Smooth muscle cell (in vitro differentiated cells): ENCODE measurements around the gene NPIPA1. TPM values are rescaled to one million over a fixed set of nuclear protein-coding genes. Genes with fewer than 3 reads are reported as not detected.
"Not testable (repeated sequence)": the region's sequence is repeated elsewhere in the genome, so short reads cannot be mapped to it uniquely, and the experiment has no call there.

Experiments
- DNase-seq: peaks from one replicate; lab custom pipeline; 2025; ENCODE audit not compliant: unreplicated experiment; lab: John Stamatoyannopoulos, UW
- H2AFZ ChIP-seq: fragments of 200-600 bp; sonication (generic); 2 replicates; pipeline ENCODE4 v1.6.0; 2016; ENCODE audit warnings: antibody characterized with exemption, low read depth, mild to moderate bottlenecking
- H3F3A ChIP-seq: fragments of 200-600 bp; sonication (generic); 2 replicates; pipeline ENCODE4 v1.6.0; 2017; ENCODE audit warnings: antibody characterized with exemption, low read depth
- H3K27ac ChIP-seq: fragments of 200-600 bp; sonication (generic); 2 replicates; pipeline ENCODE4 v1.5.1; 2016; ENCODE audit warnings: low read depth, mild to moderate bottlenecking
- H3K27me3 ChIP-seq: fragments of 200-600 bp; sonication (generic); 2 replicates; pipeline ENCODE4 v1.6.1; 2016; ENCODE audit warnings: low read depth, mild to moderate bottlenecking
- H3K36me3 ChIP-seq: fragments of 200-600 bp; sonication (generic); 2 replicates; pipeline ENCODE4 v1.5.1; 2016; ENCODE audit warnings: low read depth
- H3K4me1 ChIP-seq: fragments of 200-600 bp; sonication (generic); 2 replicates; pipeline ENCODE4 v1.5.1; 2016; ENCODE audit warnings: low read depth
- H3K4me2 ChIP-seq: fragments of 200-600 bp; sonication (generic); 2 replicates; pipeline ENCODE4 v1.6.0; 2016; ENCODE audit warnings: mild to moderate bottlenecking
- H3K4me3 ChIP-seq: fragments of 200-600 bp; sonication (generic); 2 replicates; pipeline ENCODE4 v1.5.1; 2016; ENCODE audit warnings: mild to moderate bottlenecking
- H3K79me2 ChIP-seq: fragments of 200-600 bp; sonication (generic); 2 replicates; pipeline ENCODE4 v1.6.0; 2016; ENCODE audit warnings: low read depth, mild to moderate bottlenecking
- H3K9ac ChIP-seq: fragments of 200-600 bp; sonication (generic); 2 replicates; pipeline ENCODE4 v1.6.0; 2016; ENCODE audit warnings: low read depth
- H3K9me3 ChIP-seq: fragments of 200-600 bp; sonication (generic); replicated peaks from 2 replicates; pipeline ENCODE4 v1.5.1; 2016; ENCODE audit warnings: low read depth
- H4K20me1 ChIP-seq: fragments of 200-600 bp; sonication (generic); 2 replicates; pipeline ENCODE4 v1.6.0; 2016; ENCODE audit warnings: low read depth
- WGBS: methylation state at CpG from one replicate; pipeline ENCODE4 v1.1.7; 2016; ENCODE audit warnings: low lambda C conversion rate; 5-methylcytosine and 5-hydroxymethylcytosine counted together
- polyA plus RNA-seq: library from polyadenylated mRNA; unstranded; fragments of >200 nt; fragmentation: Nextera tagmentation; extraction: Ambion mirVana; gene quantifications from 2 replicates; pipeline ENCODE4 v1.2.1, GENCODE V29; 2016
- total RNA-seq: library from RNA; depleted of rRNA; stranded (reverse); fragments of >200 nt; gene quantifications from 2 replicates; pipeline ENCODE4 v1.2.3, GENCODE V29; 2014

NPIPA1 gene
- total and polyA plus RNA-seq, 2 experiments from 2014 or later, result 34.8 to 39.5 TPM

DNA sequence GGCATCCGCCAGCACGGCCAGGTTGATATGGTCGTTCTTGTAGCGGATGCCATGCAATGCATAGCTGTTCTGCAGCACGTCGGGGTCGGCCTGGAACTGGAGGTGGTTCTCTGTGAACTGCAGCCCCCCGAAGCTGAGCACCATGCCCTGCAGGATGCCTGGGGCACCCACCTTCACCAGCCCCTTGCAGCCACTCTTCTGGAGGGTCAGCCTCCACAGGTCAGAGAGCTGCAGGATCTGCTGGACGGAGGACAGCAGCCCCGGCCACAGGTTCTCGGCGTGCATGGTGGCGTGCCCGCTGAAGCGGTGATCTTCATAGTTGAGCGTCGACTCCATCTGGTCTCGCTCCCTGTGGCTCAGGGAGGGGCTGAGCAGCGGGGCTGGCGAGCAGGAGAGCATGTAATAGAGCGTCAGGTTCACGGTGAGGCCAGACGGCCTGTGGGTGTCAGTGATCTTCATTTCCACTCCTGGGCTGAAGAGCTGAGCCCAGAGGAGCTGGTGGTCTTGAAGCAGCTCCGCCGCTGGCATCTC lies 51.5 kb downstream of the NPIPA1 start:
- not testable (repeated sequence) for H3K4me2 ChIP-seq, H3K4me1 ChIP-seq, H3K4me3 ChIP-seq, DNase-seq, H3K9me3 ChIP-seq, H3K27me3 ChIP-seq, H3K27ac ChIP-seq, H2AFZ ChIP-seq, H3K9ac ChIP-seq, H3F3A ChIP-seq
- WGBS, result 96% methylated on average over 25 of the region's 25 CpGs
- H3K79me2 ChIP-seq, result peaks cover 86% of the 10 kb centered on the region
- H3K36me3 ChIP-seq, result peaks cover 16% of the 10 kb centered on the region
- H4K20me1 ChIP-seq, result peaks cover 92% of the 10 kb centered on the region

DNA sequence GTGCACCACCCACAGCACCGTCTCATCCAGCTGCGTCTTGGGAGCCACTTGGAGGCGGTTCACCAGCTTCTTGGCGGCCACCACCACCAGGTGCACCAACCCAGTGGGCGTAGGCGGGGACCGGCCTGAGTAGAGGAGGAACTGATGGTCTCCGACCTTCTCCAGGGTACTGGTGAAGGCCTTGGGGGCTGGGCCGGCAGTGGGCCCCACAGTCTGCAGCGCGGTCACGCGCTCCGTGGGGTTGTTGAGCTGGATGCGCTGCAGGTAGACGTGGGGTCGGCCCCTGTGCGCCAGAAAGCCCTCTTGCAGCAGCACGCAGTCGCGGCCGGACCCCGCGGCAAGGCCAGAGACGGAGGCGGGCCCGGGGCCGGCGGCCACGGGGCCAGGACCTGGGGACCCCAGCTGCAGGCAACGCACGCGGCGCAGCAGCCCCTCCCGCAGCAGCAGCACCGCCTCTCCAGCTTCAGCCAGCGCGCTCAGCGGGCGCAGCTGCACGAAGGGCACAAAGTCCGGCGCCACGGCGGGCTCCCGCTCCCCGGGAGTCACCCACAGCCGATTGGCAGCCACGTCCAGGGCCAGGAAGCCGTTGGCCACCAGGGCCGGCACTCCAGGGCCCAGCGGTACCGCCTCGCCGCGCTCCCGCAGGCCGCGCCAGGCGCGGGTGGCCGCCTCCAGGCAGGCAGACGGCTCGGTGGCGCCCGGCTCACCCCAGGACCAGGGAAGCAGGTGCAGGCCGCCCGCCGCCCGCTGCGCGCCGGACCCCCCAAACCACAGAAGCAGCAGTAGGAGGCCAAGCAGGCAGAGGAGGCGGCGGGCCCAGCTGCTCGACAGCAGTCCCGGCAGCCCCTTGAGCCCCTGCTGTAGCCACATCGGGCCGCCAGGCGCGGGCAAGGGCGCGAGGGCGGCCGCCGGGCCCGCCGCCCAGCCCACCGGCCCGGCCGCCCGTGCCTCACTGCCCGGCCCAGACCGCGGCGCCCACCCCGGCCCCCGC lies 52.3 kb downstream of the NPIPA1 start:
- H3K9ac ChIP-seq, H3K27ac ChIP-seq, H3K4me2 ChIP-seq, H2AFZ ChIP-seq, DNase-seq, H3F3A ChIP-seq, H3K4me3 ChIP-seq, H3K4me1 ChIP-seq, H3K27me3 ChIP-seq, H3K9me3 ChIP-seq: not testable (repeated sequence)
- peaks cover 89% of the 10 kb centered on the region for H3K79me2 ChIP-seq
- peaks cover 94% of the 10 kb centered on the region for H4K20me1 ChIP-seq
- 97% methylated on average over 77 of the region's 98 CpGs for WGBS
- peaks cover 16% of the 10 kb centered on the region for H3K36me3 ChIP-seq

DNA sequence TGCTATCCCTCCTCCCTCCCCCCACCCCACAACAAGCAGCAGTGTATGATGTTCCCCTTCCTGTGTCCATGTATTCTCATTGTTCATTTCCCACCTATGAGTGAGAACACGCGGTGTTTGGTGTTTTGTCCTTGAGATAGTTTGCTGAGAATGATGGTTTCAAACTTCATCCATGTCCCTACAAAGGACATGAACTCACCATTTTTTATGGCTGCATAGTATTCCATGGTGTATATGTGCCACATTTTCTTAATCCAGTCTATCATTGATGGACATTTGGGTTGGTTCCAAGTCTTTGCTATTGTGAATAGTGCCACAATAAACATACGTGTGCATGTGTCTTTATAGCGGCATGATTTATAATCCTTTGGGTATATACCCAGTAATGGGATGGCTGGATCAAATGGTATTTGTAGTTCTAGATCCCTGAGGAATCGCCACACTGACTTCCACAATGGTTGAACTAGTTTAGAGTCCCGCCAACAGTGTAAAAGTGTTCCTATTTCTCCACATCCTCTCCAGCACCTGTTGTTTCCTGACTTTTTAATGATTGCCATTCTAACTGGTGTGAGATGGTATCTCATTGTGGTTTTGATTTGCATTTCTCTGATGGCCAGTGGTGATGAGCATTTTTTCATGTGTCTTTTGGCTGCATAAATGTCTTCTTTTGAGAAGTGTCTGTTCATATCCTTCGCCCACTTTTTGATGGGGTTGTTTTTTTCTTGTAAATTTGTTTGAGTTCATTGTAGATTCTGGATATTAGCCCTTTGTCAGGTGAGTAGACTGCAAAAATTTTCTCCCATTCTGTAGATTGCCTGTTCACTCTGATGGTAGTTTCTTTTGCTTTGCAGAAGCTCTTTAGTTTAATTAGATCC lies 56.3 kb downstream of the NPIPA1 start:
- Histone ChIP-seq H4K20me1 (peaks cover 91% of the 10 kb centered on the region), H3K79me2 (peaks cover 85% of the 10 kb centered on the region)
- not testable (repeated sequence) for DNase-seq, H2AFZ ChIP-seq, H3K4me2 ChIP-seq, H3K9ac ChIP-seq, H3K27me3 ChIP-seq, H3K9me3 ChIP-seq, H3K4me1 ChIP-seq, H3K27ac ChIP-seq, H3K4me3 ChIP-seq, H3K36me3 ChIP-seq, H3F3A ChIP-seq
- WGBS, result 90% methylated on average over 7 of the region's 7 CpGs

DNA sequence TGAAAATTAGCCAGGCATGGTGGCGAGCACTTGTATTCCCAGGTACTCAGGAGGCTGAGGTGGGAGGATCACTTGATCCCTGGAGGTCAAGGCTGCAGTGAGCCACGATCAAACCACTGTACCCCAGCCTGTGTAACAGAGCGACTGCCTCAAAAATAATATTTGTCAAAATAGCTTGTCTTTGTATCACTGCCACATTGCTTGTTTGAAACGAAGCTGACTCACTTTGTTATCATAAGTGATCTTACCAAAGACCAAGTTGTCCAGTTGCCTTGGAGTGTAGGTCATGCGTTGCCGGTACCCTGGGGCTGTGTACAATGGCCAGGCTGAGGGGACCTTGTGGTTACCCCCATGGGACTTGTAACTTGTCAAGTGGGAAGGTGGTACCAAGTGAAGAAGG lies 59.5 kb downstream of the NPIPA1 start:
- H4K20me1 ChIP-seq, result peaks cover 94% of the 10 kb centered on the region

DNA sequence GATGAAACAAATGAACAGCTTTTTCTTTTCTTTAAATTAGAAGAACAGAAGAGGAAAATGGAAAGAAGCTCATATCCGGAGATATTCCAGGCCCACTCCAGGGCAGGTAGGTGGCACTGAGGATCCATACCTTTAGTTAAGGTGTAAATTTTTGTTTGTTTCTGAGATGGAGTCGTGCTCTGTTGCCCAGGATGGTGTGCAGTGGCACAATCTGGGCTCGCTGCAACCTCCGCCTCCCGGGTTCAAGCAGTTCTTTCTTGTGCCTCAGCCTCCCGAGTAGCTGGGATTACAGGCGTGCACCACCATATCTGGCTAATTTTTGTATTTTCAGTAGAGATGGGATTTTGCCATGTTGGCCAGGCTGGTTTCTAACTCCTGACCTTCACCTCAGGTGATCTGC lies 61.1 kb downstream of the NPIPA1 start:
- Histone ChIP-seq H3K36me3 (peaks cover 12% of the 10 kb centered on the region), H4K20me1 (peaks cover 87% of the 10 kb centered on the region), H3K79me2 (peaks cover 80% of the 10 kb centered on the region)
- H3F3A ChIP-seq, H3K4me2 ChIP-seq, DNase-seq, H3K27ac ChIP-seq, H3K9ac ChIP-seq, H3K27me3 ChIP-seq, H2AFZ ChIP-seq, H3K4me1 ChIP-seq, H3K9me3 ChIP-seq, H3K4me3 ChIP-seq: not testable (repeated sequence)
- 99% methylated on average over 7 of the region's 7 CpGs for WGBS

More for the DNA sequence above, 59.5 kb downstream of the NPIPA1 start:
- H3K9ac ChIP-seq, DNase-seq, H3K27ac ChIP-seq, H3K4me1 ChIP-seq, H3K27me3 ChIP-seq, H3K4me2 ChIP-seq, H3K36me3 ChIP-seq, H3F3A ChIP-seq, H3K9me3 ChIP-seq, H3K4me3 ChIP-seq, H2AFZ ChIP-seq: not testable (repeated sequence)
- H3K79me2 ChIP-seq, result peaks cover 83% of the 10 kb centered on the region
- WGBS, result 93% methylated on average over 6 of the region's 6 CpGs

DNA sequence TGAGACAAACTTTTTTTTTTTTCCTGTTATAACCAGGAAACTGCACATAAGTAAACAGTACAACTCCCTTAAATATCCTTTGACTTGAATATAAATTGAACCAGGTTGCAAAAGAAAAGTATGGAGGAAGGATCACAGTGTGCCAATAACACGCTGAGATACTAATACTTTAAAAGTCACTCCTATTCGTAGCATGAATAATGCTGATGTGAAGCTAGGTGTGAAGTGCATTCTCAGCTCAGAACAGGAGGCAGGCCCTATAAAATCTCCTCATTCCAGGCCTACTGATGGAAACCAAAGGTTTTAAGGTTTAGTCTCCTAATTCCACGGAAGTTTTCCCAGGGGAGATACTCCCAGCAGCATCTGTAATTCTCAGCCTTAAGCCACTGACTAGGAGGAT lies 62.6 kb downstream of the NPIPA1 start:
- not testable (repeated sequence) for H3K9me3 ChIP-seq, H3F3A ChIP-seq, H3K27me3 ChIP-seq, H3K4me2 ChIP-seq, DNase-seq, H3K4me3 ChIP-seq, H2AFZ ChIP-seq, H3K9ac ChIP-seq, H3K4me1 ChIP-seq, H3K27ac ChIP-seq
- Histone ChIP-seq H4K20me1 (peaks cover 86% of the 10 kb centered on the region), H3K36me3 (peaks cover 21% of the 10 kb centered on the region), H3K79me2 (peaks cover 77% of the 10 kb centered on the region)
- 94% methylated on average over 3 of the region's 3 CpGs for WGBS
